Activated CD8-positive, alpha-beta T cell treated with anti-CD3 and anti-CD28 coated beads for 36 hours (primary cell): ENCODE results near the gene THSD7B. TPM values are rescaled to one million over a fixed set of nuclear protein-coding genes. Genes with fewer than 3 reads are reported as not detected.

Experiments used
- ATAC-seq: fragments of 200-7000 bp; cut with Tn5 transposase; one replicate; pipeline ENCODE4 v1.10.0; 2021; ENCODE audit warnings: mild to moderate bottlenecking, moderate library complexity
- CTCF ChIA-PET: fragments of 350-600 bp; sonication (Branson Sonifier 250); formaldehyde crosslinking; loops from one replicate; lab custom pipeline; 2021; ENCODE audit warnings: antibody characterized with exemption; lab: Charles Lee
- POLR2A ChIA-PET: fragments of 350-600 bp; sonication (Branson Sonifier 250); formaldehyde crosslinking; loops from one replicate; lab custom pipeline; 2021; ENCODE audit warnings: antibody characterized with exemption; lab: Charles Lee
- DNase-seq: peaks from one replicate; pipeline ENCODE4 v3.0.0-alpha.2; 2020
- H3K27ac Mint-ChIP-seq: one replicate; pipeline ENCODE4 v1.8.0; 2021; ENCODE audit warnings: mild to moderate bottlenecking, mixed read lengths
- H3K27me3 Mint-ChIP-seq: one replicate; pipeline ENCODE4 v1.8.0; 2021; ENCODE audit warnings: mixed read lengths
- H3K36me3 Mint-ChIP-seq: one replicate; pipeline ENCODE4 v1.8.0; 2021; ENCODE audit warnings: low read depth, mixed read lengths
- H3K4me1 Mint-ChIP-seq: one replicate; pipeline ENCODE4 v1.8.0; 2021; ENCODE audit warnings: low read depth, mixed read lengths
- H3K4me3 Mint-ChIP-seq: one replicate; pipeline ENCODE4 v1.8.0; 2021; ENCODE audit warnings: mild to moderate bottlenecking, moderate library complexity, mixed read lengths
- H3K9me3 Mint-ChIP-seq: one replicate; pipeline ENCODE4 v1.8.0; 2021; ENCODE audit warnings: mixed read lengths
- CTCF ChIP-seq: fragments of 200-600 bp; IDR thresholded peaks from one replicate; pipeline ENCODE4 v1.8.0; 2022; ENCODE audit warnings: antibody characterized with exemption, mild to moderate bottlenecking
- intact Hi-C: fragments of 100-400 bp; cut with micrococcal nuclease; formaldehyde crosslinking; loops from one replicate; pipeline ENCODE4 v1.10.0; 2022
- total RNA-seq, 2 experiments: library from RNA; stranded (reverse); gene quantifications; one replicate each; pipeline ENCODE4 v1.2.3, GENCODE V29; 2021

Gene THSD7B
- total RNA-seq, 2 experiments from 2014 or later = not detected

- H3K9me3 Mint-ChIP-seq = peaks cover 4% of the 10 kb centered on the region
- DNase-seq = no peak
- no peak overlapping the region for H3K4me3 Mint-ChIP-seq
- CTCF ChIA-PET = no interaction called here
- no peak for TF ChIP-seq CTCF
- POLR2A ChIA-PET = no interaction called here
- no peaks in the 10 kb centered on the region for H3K27me3 Mint-ChIP-seq
- no peak for ATAC-seq
- no peaks in the 10 kb centered on the region for H3K4me1 Mint-ChIP-seq
- no peak overlapping the region for H3K27ac Mint-ChIP-seq
- intact Hi-C loops = no loop called here
- no peaks in the 10 kb centered on the region for H3K36me3 Mint-ChIP-seq
Measured at GRCh38 chr2:137167651-137168050, 402.3 kb downstream of the THSD7B start.

- Mint-ChIP-seq H3K27ac (no peak overlapping the region), H3K36me3 (no peaks in the 10 kb centered on the region), H3K9me3 (peaks cover 4% of the 10 kb centered on the region), H3K4me1 (no peaks in the 10 kb centered on the region), H3K4me3 (no peak overlapping the region), H3K27me3 (no peaks in the 10 kb centered on the region)
- TF ChIP-seq CTCF = no peak
- DNase-seq = no peak
- no peak for ATAC-seq
- CTCF ChIA-PET = no interaction called here
- POLR2A ChIA-PET = no interaction called here
- intact Hi-C loops = no loop called here
Measured at GRCh38 chr2:137168552-137168951, 403.2 kb downstream of the THSD7B start.

- ATAC-seq (no peak), DNase-seq (no peak)
- H3K4me3 Mint-ChIP-seq = no peak overlapping the region
- H3K36me3 Mint-ChIP-seq = no peaks in the 10 kb centered on the region
- H3K27ac Mint-ChIP-seq = no peak overlapping the region
- TF ChIP-seq CTCF = no peak
- no peaks in the 10 kb centered on the region for H3K9me3 Mint-ChIP-seq
- ChIA-PET POLR2A (no interaction called here), CTCF (interaction anchor here (1.1 kb wide), 1 partner anchor 20 kb away, joined by 3 read pairs; no protein-coding TSS in a partner anchor)
- no peaks in the 10 kb centered on the region for H3K27me3 Mint-ChIP-seq
- H3K4me1 Mint-ChIP-seq = no peaks in the 10 kb centered on the region
- intact Hi-C loops = no loop called here
Measured at GRCh38 chr2:137172162-137172561, 406.8 kb downstream of the THSD7B start.

GRCh38 chr2:137173463-137173862 is 408.1 kb downstream of the THSD7B start:
- no peak for ATAC-seq

GRCh38 chr2:137175246-137175645 is 409.9 kb downstream of the THSD7B start:
- ChIA-PET CTCF (no interaction called here), POLR2A (no interaction called here)
- Mint-ChIP-seq H3K36me3 (no peaks in the 10 kb centered on the region), H3K27ac (no peak overlapping the region), H3K4me1 (no peaks in the 10 kb centered on the region), H3K4me3 (no peak overlapping the region), H3K9me3 (no peaks in the 10 kb centered on the region), H3K27me3 (no peaks in the 10 kb centered on the region)
- no peak for TF ChIP-seq CTCF
- no peak for ATAC-seq
- DNase-seq = no peak
- intact Hi-C loops = no loop called here

More at GRCh38 chr2:137173463-137173862, 408.1 kb downstream of the THSD7B start:
- ChIA-PET CTCF (interaction anchor here (1.1 kb wide), 1 partner anchor 21 kb away, joined by 3 read pairs; no protein-coding TSS in a partner anchor), POLR2A (no interaction called here)
- no peak for DNase-seq
- Mint-ChIP-seq H3K27ac (no peak overlapping the region), H3K4me3 (no peak overlapping the region), H3K9me3 (no peaks in the 10 kb centered on the region), H3K36me3 (no peaks in the 10 kb centered on the region), H3K4me1 (no peaks in the 10 kb centered on the region), H3K27me3 (no peaks in the 10 kb centered on the region)
- intact Hi-C loops = no loop called here
- TF ChIP-seq CTCF = no peak
